Karpas-422 (cell line): ENCODE measurements around the gene ST8SIA1. TPM values are rescaled to one million over a fixed set of nuclear protein-coding genes. Genes with fewer than 3 reads are reported as not detected.

Source experiments
- DNase-seq: peaks from one replicate; pipeline ENCODE4 v3.0.0-alpha.2; 2015
- H2AFZ ChIP-seq: fragments of 200-600 bp; sonication (generic); 2 replicates; pipeline ENCODE4 v1.6.1; 2014; ENCODE audit warnings: antibody characterized with exemption, low read length, mixed read lengths
- H3K27ac ChIP-seq: fragments of 200-600 bp; sonication (generic); 2 replicates; pipeline ENCODE4 v1.5.1; 2014; ENCODE audit warnings: mild to moderate bottlenecking, low read length, moderate library complexity
- H3K27me3 ChIP-seq: fragments of 200-600 bp; sonication (generic); 2 replicates; pipeline ENCODE4 v1.6.1; 2014; ENCODE audit warnings: low read length, mixed read lengths
- H3K36me3 ChIP-seq: fragments of 200-600 bp; sonication (generic); 2 replicates; pipeline ENCODE4 v1.6.1; 2014; ENCODE audit warnings: low read length, mixed read lengths; ENCODE audit not compliant: insufficient read depth
- H3K4me1 ChIP-seq: fragments of 200-600 bp; sonication (generic); 2 replicates; pipeline ENCODE4 v1.6.1; 2014; ENCODE audit warnings: mild to moderate bottlenecking, low read length, mixed read lengths
- H3K4me2 ChIP-seq: fragments of 200-600 bp; sonication (generic); 2 replicates; pipeline ENCODE4 v1.6.1; 2014; ENCODE audit warnings: low read length, low read depth, mild to moderate bottlenecking; ENCODE audit not compliant: poor library complexity, severe bottlenecking
- H3K4me3 ChIP-seq: fragments of 200-600 bp; sonication (generic); 2 replicates; pipeline ENCODE4 v1.5.1; 2014; ENCODE audit warnings: mild to moderate bottlenecking, antibody characterized with exemption, low read length, mixed read lengths
- H3K79me2 ChIP-seq: fragments of 200-600 bp; sonication (generic); 2 replicates; pipeline ENCODE4 v1.6.1; 2014; ENCODE audit warnings: mild to moderate bottlenecking, low read length, mixed read lengths
- H3K9ac ChIP-seq: fragments of 200-600 bp; sonication (generic); 2 replicates; pipeline ENCODE4 v1.6.0; 2014; ENCODE audit warnings: low read length
- H3K9me2 ChIP-seq: fragments of 200-600 bp; sonication (generic), shearing (Covaris generic); replicated peaks from 2 replicates; pipeline ENCODE4 v1.6.0; 2014; ENCODE audit warnings: mild to moderate bottlenecking, low read length, moderate library complexity; ENCODE audit not compliant: insufficient read depth
- H3K9me3 ChIP-seq: fragments of 300-700, 200-600 bp; sonication (generic); 2 replicates; pipeline ENCODE4 v1.6.1; 2014; ENCODE audit warnings: low read length, mixed read lengths
- H4K20me1 ChIP-seq: fragments of 200-600 bp; sonication (generic); 2 replicates; pipeline ENCODE4 v1.6.1; 2014; ENCODE audit warnings: mild to moderate bottlenecking, antibody characterized with exemption, low read length, low read depth; ENCODE audit not compliant: insufficient read depth
- total RNA-seq: library from RNA; depleted of rRNA; stranded (reverse); fragments of >200 nt; shearing (Covaris generic); gene quantifications from 2 replicates; pipeline ENCODE4 v1.2.3, GENCODE V29; 2014; ENCODE audit warnings: low replicate concordance

Gene ST8SIA1
- total RNA-seq, 1 experiment from 2014 or later = 4.6 TPM

- no peak overlapping the region for H3K27ac ChIP-seq
- no peaks in the 10 kb centered on the region for H3K9me3 ChIP-seq
- H3K36me3 ChIP-seq = no peaks in the 10 kb centered on the region
- no peak overlapping the region for H2AFZ ChIP-seq
- no peak overlapping the region for H3K4me2 ChIP-seq
- H3K79me2 ChIP-seq = no peaks in the 10 kb centered on the region
- no peaks in the 10 kb centered on the region for H4K20me1 ChIP-seq
- H3K4me3 ChIP-seq = no peak overlapping the region
- no peaks in the 10 kb centered on the region for H3K27me3 ChIP-seq
- H3K9ac ChIP-seq = no peak overlapping the region
- H3K4me1 ChIP-seq = no peaks in the 10 kb centered on the region
- H3K9me2 ChIP-seq = no peaks in the 10 kb centered on the region
- no peak for DNase-seq
Observed at GRCh38 chr12:22322091-22322490, 12.4 kb downstream of the ST8SIA1 start.

GRCh38 chr12:22321638-22322037, 12.9 kb downstream of the ST8SIA1 start:
- Histone ChIP-seq H3K4me2 (no peak overlapping the region), H3K4me3 (no peak overlapping the region), H4K20me1 (no peaks in the 10 kb centered on the region), H3K9ac (no peak overlapping the region), H3K27ac (no peak overlapping the region), H2AFZ (no peak overlapping the region), H3K9me3 (no peaks in the 10 kb centered on the region), H3K36me3 (no peaks in the 10 kb centered on the region), H3K9me2 (no peaks in the 10 kb centered on the region), H3K4me1 (no peaks in the 10 kb centered on the region), H3K79me2 (no peaks in the 10 kb centered on the region), H3K27me3 (no peaks in the 10 kb centered on the region)
- peak; percentile 60 for DNase-seq

- no peak overlapping the region for H3K9ac ChIP-seq
- no peaks in the 10 kb centered on the region for H3K79me2 ChIP-seq
- no peak overlapping the region for H3K4me2 ChIP-seq
- no peaks in the 10 kb centered on the region for H3K9me3 ChIP-seq
- H3K4me3 ChIP-seq = no peak overlapping the region
- no peaks in the 10 kb centered on the region for H3K9me2 ChIP-seq
- H3K4me1 ChIP-seq = no peaks in the 10 kb centered on the region
- H2AFZ ChIP-seq = no peak overlapping the region
- H3K27me3 ChIP-seq = no peaks in the 10 kb centered on the region
- no peak for DNase-seq
- no peaks in the 10 kb centered on the region for H4K20me1 ChIP-seq
- H3K36me3 ChIP-seq = no peaks in the 10 kb centered on the region
- no peak overlapping the region for H3K27ac ChIP-seq
Observed at GRCh38 chr12:22321018-22321605, 13.4 kb downstream of the ST8SIA1 start.

- H3K4me3 ChIP-seq = no peak overlapping the region
- H3K79me2 ChIP-seq = no peaks in the 10 kb centered on the region
- H3K27ac ChIP-seq = no peak overlapping the region
Observed at GRCh38 chr12:22318108-22318737, 16.3 kb downstream of the ST8SIA1 start.

GRCh38 chr12:22313963-22314330, 20.6 kb downstream of the ST8SIA1 start:
- Histone ChIP-seq H3K9ac (no peak overlapping the region), H3K9me3 (no peaks in the 10 kb centered on the region), H3K27ac (no peak overlapping the region), H3K4me1 (no peaks in the 10 kb centered on the region), H3K4me2 (no peak overlapping the region), H4K20me1 (no peaks in the 10 kb centered on the region), H3K36me3 (no peaks in the 10 kb centered on the region), H2AFZ (no peak overlapping the region), H3K79me2 (no peaks in the 10 kb centered on the region), H3K4me3 (no peak overlapping the region), H3K9me2 (no peaks in the 10 kb centered on the region), H3K27me3 (no peaks in the 10 kb centered on the region)
- DNase-seq = no peak

More at GRCh38 chr12:22318108-22318737, 16.3 kb downstream of the ST8SIA1 start:
- Histone ChIP-seq H3K4me2 (no peak overlapping the region), H3K9ac (no peak overlapping the region), H3K36me3 (no peaks in the 10 kb centered on the region), H2AFZ (no peak overlapping the region), H3K9me3 (no peaks in the 10 kb centered on the region), H3K27me3 (no peaks in the 10 kb centered on the region), H4K20me1 (no peaks in the 10 kb centered on the region), H3K4me1 (no peaks in the 10 kb centered on the region), H3K9me2 (no peaks in the 10 kb centered on the region)
- DNase-seq = no peak

GRCh38 chr12:22313286-22313962, 21.1 kb downstream of the ST8SIA1 start:
- Histone ChIP-seq H3K79me2 (no peaks in the 10 kb centered on the region), H3K9me2 (no peaks in the 10 kb centered on the region), H3K4me2 (no peak overlapping the region), H3K27ac (no peak overlapping the region), H3K9me3 (no peaks in the 10 kb centered on the region), H3K9ac (no peak overlapping the region), H4K20me1 (no peaks in the 10 kb centered on the region), H2AFZ (no peak overlapping the region), H3K4me3 (no peak overlapping the region), H3K36me3 (no peaks in the 10 kb centered on the region), H3K27me3 (no peaks in the 10 kb centered on the region), H3K4me1 (no peaks in the 10 kb centered on the region)
- no peak for DNase-seq

- Histone ChIP-seq H3K9me3 (no peaks in the 10 kb centered on the region), H3K4me1 (no peaks in the 10 kb centered on the region), H3K27ac (no peak overlapping the region), H3K79me2 (no peaks in the 10 kb centered on the region), H2AFZ (no peak overlapping the region), H3K4me2 (no peak overlapping the region), H3K9me2 (no peaks in the 10 kb centered on the region), H3K27me3 (no peaks in the 10 kb centered on the region), H3K36me3 (no peaks in the 10 kb centered on the region), H4K20me1 (no peaks in the 10 kb centered on the region), H3K9ac (no peak overlapping the region), H3K4me3 (no peak overlapping the region)
- DNase-seq = no peak
Observed at GRCh38 chr12:22312336-22312735, 22.2 kb downstream of the ST8SIA1 start.

- no peak for DNase-seq
Observed at GRCh38 chr12:22310709-22311108, 23.8 kb downstream of the ST8SIA1 start.

More at GRCh38 chr12:22310709-22311108, 23.8 kb downstream of the ST8SIA1 start:
- Histone ChIP-seq H3K79me2 (no peaks in the 10 kb centered on the region), H3K27ac (no peak overlapping the region), H4K20me1 (no peaks in the 10 kb centered on the region), H3K4me1 (no peaks in the 10 kb centered on the region), H2AFZ (no peak overlapping the region), H3K27me3 (no peaks in the 10 kb centered on the region), H3K9ac (no peak overlapping the region), H3K9me2 (no peaks in the 10 kb centered on the region), H3K4me3 (no peak overlapping the region), H3K9me3 (no peaks in the 10 kb centered on the region), H3K36me3 (no peaks in the 10 kb centered on the region), H3K4me2 (no peak overlapping the region)
